ENCODE data around the gene EVL.
A peak's percentile ranks its signal among the peaks of the same experiment; 100 is the strongest.
"Not testable (repeated sequence)": the region's sequence is repeated elsewhere in the genome, so short reads cannot be mapped to it uniquely, and the experiment has no call there.

EVL gene

DNA sequence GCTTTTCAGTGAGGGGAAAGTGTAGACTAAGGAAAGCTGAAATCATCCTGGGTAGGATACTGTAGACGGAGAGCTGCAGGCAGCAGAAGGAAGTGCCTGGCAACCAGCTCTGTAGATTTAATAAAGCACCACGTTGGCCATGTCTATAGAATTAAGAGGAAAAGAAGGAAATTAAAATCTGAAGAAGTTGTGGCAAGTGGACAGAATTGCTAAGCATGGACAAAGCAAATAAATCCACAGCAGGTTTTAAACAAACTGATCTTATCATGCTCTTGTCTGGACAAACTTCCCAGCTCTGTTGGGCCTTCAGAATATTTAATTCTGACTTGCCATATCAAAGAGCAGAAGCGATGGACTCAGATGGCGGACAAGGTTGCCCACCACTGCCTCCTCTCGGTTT is 27.2 kb upstream of the EVL start:
- DNase-seq (ENCODE audit: low read depth), result no peak

DNA sequence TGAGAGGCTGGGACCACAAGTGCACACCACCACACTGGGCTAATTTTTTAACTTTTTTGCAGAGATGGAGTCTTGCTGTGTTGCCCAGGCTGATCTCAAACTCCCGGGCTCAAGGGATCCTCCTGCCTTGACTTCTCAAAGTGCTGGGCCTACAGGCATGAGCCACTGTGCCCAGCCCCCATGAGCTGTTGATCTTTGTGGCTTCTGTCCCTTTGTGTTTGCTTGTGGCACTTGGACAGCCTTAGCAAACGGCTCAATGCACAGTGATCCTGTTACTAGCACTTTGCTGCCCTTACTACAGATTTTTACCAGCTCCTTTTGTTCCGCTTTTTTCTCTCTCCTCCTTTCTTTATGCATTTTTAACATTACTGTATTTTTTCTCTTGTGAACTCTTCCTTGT is 25.3 kb upstream of the EVL start:
- no peak for DNase-seq (ENCODE audit: low read depth)

DNA sequence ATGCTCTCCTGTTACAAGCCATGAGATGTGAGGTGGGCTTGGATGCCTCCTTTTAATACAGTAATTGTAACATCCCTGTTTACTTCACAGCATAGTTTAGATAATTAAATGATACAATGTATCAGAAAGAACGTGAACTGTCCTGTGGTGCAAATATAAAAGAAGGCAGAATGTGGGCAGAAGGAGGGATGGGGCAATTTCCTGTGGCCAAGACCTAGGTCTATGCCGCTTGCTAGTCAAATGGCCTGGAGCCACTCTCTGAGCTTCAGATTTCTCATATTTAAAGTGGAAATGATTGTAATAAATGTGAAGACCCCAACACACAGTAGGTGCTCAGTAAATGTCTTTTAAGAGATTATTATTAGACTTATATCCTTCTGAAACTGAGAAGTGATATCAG is 24.0 kb upstream of the EVL start:
- no peak for DNase-seq (ENCODE audit: low read depth)

DNA sequence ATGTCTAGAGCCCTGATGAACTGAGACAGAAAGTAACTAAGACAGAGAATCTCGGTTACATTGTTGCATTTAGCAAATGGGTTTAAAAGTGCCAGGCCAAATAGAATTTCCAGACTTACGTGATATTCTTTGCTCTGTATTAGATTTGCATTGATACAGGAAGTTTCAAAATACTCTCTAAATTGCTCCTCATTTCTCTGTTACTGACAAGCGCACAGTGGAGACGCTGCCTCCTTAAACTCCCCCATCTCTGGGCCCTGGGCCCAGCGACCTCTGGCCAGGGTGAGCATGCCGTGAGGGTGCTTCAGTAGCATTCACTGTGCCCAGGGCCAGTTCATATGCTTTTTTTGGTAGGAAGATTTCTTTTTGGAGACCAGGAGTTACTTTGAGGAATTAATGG is 22.9 kb upstream of the EVL start:
- no peak for DNase-seq (ENCODE audit: low read depth)

DNA sequence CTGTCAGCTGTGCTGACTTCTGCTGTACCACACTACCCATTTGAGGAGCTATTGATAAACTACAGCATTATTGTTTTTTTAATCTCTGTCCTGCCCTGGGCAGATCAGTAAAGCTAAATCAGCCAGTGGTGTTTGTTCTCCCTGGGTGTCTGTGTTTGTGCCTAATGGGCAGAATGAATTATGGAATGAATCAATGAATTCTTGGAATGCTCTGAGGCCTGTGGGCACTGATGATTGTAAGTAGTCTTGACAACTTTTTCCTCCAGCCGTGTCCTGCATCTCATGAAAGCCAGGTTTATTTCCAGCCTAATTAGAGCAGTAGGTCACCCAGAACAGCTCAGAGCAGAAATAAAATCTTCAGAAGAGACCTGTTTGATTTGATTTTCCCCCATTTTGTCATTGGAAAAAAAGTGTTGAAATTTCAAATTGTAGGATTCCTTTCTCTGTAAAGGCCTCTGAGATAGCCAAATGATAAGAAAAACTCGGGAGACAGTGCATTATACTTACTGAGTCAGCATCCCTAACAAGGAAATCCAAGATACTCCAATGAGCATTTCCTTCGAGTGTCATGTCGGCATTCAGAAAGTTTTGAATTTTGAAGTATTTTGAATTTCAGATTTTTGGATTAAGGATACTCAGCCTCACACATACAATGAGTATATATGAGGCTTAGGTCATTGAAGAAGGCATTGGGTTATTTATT is 19.4 kb upstream of the EVL start:
- no peak for DNase-seq (ENCODE audit: low read depth)

DNA sequence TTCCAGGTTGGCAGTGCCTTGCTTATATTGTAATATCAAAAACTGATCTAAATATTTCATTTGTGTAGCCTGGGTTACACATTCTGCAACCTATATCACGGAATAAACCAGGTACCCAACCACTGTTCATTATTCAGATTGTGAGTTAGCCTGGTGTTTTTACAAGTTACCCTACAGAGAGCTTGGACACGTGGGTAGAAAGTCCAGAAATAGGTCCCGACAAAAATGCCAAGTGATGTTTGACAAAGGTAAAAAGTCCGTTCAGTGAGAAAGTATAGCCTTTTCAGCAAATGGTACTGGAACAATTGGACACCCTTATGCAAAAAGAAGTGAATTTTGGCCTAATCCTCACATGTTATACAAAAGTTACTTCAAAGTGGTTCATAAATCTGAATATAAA is 17.6 kb upstream of the EVL start:
- DNase-seq (ENCODE audit: low read depth), result no peak

DNA sequence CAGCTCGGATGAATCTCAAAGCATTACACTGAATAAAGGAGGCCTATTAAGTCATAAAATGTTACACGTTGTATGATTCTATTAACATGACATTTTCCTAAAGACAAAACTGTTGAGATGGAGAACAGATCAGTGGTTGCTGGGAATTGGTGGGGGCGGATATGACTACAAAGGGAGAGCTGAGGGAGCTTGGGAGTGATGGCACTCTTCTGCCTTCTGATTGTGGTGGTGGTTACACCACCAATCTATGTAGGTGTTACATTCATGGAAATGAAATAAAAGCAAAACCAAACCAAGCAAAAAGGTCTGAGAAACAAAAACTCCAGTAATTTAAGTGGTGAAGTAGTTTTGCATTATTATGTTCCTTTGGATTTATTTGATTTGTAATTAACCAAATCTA is 16.4 kb upstream of the EVL start:
- DNase-seq (ENCODE audit: low read depth), result no peak

DNA sequence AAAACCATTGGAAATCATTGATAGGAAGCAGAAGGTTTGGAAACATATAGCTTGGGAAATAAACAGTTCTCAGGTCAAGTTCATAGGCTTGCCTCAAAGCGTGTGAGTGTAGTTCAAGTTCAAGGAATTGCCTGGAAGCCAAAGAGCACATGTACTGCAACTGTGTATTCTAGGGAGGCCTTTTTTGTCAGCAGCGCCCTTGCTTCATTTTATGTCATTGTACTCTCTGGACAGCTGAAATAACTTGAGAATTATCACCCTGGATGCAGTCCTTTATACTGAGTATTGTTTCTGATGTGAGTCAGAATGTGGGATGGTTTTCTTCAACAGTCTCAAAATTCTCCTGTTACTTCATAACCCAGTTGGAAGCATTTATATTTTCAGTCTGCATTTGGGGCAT is 16.0 kb upstream of the EVL start:
- DNase-seq (ENCODE audit: low read depth), result no peak

DNA sequence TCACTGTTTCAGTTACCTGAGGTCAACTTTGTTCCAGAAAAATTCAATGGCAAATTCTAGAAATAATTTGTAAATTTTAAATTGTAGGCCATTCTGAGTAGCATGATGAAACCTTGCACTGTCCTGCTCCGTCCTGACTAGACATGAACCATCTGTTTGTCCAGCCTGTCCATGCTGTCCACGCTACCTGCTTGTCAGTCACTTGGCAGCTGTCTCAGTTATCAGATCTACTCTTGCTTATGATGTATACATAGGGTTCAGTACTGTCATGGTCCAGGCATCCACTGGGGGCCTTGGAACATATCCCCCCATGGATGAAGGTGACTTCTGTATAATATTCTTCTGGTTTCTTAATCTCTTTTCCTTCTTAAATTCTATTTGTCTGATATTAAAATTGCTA is 14.1 kb upstream of the EVL start:
- DNase-seq (ENCODE audit: low read depth), result no peak

DNA sequence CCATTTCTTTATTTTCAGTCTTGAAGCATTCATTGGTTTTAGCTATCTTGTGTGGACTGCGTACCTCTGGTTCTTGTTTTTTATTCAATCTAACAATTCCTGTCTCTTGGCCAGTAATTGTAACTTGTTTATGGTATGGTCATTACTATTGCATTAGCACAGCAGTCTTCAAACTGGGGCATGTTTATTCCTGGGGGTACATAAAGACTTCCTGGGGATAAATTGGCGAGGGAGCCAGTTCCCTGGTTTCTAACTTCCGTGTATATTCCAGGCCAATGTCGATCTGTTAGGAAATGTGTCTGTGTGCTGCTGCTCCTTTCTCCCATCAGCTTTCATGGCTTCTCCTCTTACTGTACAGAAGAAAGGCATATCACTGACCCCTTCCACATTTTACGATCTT is 13.7 kb upstream of the EVL start:
- DNase-seq (ENCODE audit: low read depth), result no peak

DNA sequence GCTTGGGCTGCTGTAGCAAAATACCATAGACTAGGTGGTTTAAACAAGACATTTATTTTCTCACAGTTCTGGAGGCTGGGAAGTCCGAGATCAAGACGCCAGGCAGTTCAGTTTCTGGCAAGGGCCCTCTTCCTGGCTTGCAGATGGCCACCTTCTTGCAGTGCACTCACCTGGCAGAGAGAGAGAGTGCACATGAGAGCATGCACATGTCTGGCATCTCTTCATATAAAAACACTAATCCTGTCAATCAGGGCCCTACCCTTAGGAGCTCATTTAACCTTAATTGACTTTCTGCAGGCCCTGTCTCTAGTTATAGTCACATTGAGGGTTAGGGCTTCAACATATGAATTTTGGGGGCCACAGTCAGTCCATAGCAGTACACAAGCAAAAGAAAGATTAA is 12.4 kb upstream of the EVL start:
- no peak for DNase-seq (ENCODE audit: low read depth)

DNA sequence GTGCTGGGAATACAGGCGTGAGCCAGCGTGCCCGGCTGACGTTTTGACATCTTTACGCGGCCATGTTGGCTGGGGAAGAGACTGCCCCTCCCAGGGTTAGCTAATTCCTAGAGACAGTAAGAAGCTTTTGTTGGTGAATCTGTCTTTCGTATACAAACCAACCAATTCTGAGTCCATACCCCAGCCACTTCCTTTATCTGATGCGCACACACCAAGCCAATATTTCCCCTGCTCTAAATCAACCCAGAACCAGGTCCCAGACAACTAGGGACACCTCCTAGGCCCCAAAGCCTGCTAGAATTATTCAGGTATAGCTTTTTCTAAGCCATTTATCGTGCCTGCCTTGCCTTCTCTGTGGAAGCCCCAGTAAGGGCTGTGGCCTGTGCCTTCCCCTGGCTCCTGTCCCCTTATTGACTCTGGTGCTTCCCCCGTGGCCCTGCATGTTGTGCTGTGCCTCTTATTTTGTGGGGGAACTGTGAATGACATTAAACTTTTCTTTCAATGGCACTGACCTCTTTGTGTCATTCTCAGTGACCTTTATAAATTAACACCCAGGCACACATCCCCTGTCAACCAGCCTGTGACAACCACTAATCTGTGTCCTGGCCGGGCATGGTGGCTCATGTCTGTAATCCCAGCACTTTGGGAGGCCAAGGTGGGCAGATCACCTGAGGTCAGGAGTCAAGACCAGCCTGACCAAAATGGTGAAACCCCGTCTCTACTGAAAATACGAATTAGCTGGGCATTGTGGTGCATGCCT is 10.7 kb upstream of the EVL start:
- DNase-seq (ENCODE audit: low read depth), result no peak

DNA sequence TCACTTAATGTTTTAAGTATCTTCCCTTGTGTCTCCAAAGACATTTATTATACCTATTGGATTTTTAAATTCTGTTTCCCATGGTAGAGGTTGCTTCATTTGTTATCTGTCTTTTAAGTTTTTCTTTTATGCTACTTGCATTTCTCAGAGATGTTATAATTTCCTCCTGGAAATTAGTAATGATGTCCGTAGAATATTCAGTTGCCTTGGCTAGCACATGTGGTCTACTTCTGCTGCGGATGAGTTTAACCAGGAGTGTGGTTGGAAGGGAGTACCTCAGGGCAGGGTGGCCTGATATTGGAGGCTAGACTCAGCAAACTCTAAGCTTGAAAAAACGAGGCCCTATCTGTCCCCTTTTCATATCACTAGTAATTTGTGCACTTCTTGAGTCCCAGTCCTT is 8.8 kb upstream of the EVL start:
- DNase-seq (ENCODE audit: low read depth), result no peak

DNA sequence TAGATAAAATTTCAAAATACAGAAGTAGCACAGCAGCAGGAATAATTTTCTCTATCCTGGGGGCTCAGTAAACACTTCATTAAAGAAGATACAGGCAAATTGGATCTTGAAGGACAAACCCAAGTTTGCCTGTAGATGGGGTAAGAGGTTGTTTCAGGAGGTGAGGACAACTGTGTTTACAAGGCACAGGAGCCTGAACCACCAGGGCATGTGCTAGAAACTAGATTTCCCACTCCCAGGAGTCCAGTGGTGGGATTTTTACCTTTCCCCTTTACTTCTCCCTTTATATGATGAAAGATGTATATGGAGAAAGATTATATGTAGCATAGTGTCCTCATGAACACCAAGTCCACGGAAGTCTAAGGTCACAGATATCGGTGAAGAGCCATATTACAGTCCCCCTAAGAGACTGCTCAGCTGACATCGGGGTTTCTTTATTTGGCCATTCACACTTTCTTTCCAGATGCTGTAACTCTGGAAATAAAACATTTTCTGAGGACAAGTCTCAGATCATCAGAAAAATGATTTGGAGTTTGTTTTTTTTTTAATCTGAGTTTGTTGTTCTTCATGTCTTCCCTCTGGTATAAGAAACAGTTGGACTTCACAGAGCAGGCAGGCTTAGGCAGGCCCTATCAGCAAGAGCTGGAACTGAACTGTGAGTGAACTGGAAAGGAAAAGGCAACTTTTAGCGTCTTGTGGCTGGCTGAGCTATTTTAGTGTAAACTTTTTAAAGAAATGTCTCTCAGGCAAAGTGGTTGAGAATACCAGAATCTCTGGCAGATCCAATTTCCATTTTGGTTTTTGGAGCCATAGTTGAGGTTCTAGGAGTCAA is 8.0 kb upstream of the EVL start:
- DNase-seq (ENCODE audit: low read depth), result no peak

DNA sequence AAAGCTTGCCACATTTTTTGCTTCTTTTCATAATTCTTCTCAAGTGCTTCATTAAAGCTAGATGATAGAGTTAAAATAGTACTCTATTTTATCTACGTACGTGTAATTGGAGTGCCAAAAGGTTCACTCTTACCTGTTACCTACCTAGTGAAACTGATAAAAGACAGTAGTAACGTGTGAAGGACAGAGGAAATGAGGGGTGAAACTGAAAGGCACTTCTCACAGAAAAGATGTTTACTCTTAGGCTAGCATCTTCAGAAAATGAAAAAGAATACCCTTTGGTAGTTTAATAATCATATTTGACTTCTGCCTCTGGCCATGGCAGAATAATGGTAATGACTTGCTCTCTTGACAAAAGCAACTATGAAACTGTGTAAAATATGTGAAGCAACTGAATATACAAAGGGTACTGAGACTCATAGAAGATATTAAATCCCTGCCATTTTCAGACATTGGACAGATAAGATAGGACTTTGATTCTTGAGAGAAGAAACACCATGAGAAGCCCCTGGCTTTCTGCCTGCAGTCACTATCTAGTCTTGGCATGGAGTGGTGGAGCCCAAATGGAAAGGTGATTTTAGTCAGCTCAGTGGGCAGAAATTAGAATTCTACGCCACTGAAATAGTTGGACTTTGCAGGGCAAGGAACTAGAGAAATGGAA is 6.3 kb upstream of the EVL start:
- DNase-seq (ENCODE audit: low read depth), result no peak

DNA sequence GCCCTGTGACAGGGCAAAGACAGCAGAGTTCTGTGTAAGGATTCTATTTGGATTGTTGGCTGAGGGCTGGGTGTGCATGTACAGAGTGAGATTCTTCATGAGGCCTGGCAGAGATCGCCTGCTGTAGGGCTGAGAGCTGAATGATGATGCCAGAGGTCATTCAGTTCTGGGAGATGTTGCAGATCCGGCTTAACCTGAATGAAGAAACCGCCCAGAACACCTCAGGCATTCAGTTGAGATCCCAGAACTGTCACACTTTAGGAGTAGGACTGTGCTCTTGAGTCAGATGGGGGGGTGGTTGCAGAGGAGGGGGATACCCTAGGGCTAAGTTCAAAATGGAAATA is 5.8 kb upstream of the EVL start:
- no peak for DNase-seq (ENCODE audit: low read depth)

DNA sequence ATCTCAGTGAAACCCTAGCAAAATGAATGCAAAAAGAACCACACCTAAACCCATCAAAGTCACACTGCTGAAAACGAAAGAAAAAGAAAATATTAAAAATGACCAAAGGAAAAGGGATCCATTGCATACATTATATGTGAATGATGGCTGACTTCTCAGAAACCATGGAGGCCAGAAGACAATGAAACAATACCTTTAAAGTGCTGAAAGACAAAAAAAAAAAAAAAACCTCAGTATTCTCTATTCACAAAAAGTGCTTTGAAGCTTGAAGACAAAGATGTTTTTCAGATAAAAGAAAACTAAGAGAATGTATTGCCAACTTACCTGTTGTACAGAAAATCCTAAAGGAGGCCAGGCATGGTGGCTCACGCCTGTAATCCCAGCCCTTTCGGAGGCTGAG is 4.5 kb upstream of the EVL start:
- DNase-seq (ENCODE audit: low read depth), result no peak

DNA sequence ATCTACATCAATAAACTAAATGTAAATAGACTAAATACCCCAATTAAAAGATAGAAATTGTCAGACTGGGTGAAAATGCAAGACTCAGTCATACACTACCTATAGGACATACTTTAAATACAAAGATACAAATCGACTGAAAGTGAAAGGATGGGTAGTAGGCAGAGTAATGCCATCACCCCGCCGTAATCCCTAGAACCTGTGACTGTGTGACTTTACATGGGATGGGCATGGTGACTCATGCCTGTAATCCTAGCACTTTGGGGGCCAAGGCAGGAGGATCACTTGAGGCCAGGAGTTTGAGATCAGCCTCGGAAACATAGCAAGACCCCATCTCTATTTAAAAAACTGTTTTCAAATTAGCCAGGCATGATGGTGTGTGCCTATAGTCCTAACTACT is 2.6 kb upstream of the EVL start:
- no peak for DNase-seq (ENCODE audit: low read depth)

DNA sequence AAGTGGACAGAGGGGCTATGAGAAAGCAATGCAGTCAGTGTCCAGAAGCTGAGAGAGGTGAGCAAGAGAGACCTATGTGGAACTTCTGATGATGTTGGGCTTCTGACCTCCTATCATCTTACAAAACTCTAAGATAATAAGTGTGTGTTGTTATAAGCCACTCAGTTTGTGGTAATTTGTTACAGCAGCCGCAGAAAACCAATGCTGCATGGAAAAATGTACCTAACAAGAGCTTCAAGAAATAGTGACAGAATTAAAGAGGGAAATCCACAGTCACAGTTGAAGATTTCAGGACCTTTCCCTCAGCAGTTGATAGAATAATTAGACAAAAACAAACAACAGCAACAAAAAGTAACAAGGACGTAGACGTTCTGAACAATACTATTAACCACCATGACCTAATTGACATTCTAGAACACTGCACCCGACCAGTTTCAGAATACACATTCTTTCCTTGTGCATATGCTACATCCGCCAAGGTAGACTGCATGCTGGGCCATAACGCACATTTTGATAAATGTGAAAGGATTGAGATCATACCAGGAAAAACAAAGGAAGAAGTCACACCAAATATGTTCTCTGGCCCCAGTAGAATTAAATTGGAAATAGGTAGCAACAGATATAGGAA is 1.8 kb upstream of the EVL start:
- no peak for DNase-seq (ENCODE audit: low read depth)

DNA sequence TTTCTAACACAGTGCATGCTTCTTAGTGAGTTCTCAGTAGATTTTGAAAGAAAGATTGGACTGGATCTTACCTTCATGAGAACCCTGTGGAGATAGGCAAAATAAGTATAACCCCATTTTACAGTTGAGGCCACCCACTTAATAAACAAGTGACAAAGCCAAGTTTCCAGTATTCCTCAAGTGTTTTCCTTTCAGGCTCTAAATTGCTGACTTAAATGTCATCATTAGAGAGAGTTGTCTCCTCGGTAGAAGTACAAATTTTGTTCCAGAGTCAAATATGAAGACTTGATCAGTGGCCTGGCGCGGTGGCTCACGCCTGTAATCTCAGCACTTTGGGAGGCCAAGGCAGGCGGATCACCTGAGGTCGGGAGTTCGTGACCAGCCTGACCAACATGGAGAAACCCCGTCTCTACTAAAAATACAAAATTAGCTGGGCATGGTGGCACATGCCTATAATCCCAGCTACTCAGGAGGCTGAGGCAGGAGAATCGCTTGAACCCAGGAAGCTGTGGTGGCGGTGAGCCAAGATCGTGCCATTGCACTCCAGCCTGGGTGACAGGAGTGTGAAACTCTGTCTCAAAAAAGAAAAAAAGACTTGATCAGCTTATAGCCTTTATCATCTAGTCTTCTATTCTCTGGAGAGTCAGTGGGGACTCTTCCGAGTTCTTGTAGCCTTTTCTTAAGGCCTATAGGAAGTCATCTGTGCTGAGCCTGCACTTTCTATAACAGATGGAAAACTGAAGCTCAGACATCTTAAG is 708 bp upstream of the EVL start:
- DNase-seq (ENCODE audit: low read depth), result not testable (repeated sequence)

DNA sequence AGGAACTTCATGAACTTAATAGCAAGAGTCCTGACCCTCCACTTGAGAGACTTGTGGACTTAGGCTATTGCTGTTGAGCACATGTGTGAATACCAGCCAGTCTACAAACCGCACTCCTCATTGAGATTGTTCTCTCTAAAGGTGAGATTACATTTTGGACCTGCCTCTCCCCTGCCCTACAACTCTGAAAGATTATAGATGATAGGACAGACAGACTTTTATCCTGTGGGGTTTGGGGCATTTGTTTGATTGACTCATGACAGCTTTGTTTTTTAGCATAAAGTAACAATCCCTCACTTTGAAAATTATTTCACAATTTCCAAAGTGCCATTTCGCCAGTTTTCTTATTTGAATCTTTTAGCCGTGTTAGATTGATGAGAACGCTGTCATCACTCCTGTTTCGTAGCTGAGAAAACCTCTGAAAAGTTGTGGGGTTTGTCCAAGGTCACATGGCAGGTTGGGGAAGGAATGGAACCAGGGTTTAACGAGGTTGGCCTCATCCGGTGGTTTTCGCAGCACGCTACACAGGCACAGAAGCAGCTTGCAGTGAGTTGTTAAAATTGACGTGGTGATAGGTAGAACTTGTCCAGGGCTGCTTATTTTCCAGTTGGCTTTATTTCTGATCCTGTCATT is 836 bp downstream of the EVL start:
- peak; percentile 80 for DNase-seq (ENCODE audit: low read depth)
